K562 (cell line): ENCODE measurements around the gene TLCD1. TPM values are rescaled to one million over a fixed set of nuclear protein-coding genes. Genes with fewer than 3 reads are reported as not detected.

Experiments
- EP300 ChIP-seq: IDR thresholded peaks from 2 replicates; pipeline ENCODE4 v1.6.1; 2012; ENCODE audit warnings: low read length, improper control_type of control experiment
- HIVEP1 ChIP-seq: fragments of 250-450 bp; sonication (Bioruptor Pico); IDR thresholded peaks from 2 replicates; pipeline ENCODE4 v1.4.0; 2020; ENCODE audit warnings: mild to moderate bottlenecking
- MGA ChIP-seq: fragments of 450-650 bp; IDR thresholded peaks from 2 replicates; pipeline ENCODE4 v1.6.1; 2016; ENCODE audit warnings: mild to moderate bottlenecking, moderate library complexity
- MYBL2 ChIP-seq, 2 experiments: fragments of 450-650 bp in 1 of 2; sonication (generic) in 1 of 2; formaldehyde crosslinking in 1 of 2; IDR thresholded peaks; 2 replicates each; pipeline versions ENCODE4 v1.6.1 to v1.8.1; 2017 to 2022; ENCODE audit warnings: borderline replicate concordance in 1 of 2, inconsistent platforms in 1 of 2, low read depth in 1 of 2, mild to moderate bottlenecking in 1 of 2, missing genetic modification reagents in 1 of 2, moderate library complexity in 1 of 2
- NFATC3 ChIP-seq: fragments of 450-650 bp; IDR thresholded peaks from 2 replicates; pipeline ENCODE4 v1.6.1; 2017; ENCODE audit warnings: mild to moderate bottlenecking
- PREB ChIP-seq: sonication (generic); formaldehyde crosslinking; IDR thresholded peaks from 2 replicates; pipeline ENCODE4 v1.8.1; 2023; ENCODE audit warnings: mild to moderate bottlenecking, missing genetic modification reagents
- SREBF1 ChIP-seq: fragments of 150-350 bp; IDR thresholded peaks from 2 replicates; pipeline ENCODE4 v1.6.1; 2014; ENCODE audit warnings: antibody characterized with exemption, low read depth, low read length, borderline replicate concordance
- TFE3 ChIP-seq: fragments of 450-650 bp; formaldehyde crosslinking; IDR thresholded peaks from 2 replicates; pipeline ENCODE4 v1.4.0; 2020; ENCODE audit warnings: mild to moderate bottlenecking, mixed read lengths
- THRB ChIP-seq: fragments of 450-650 bp; formaldehyde crosslinking; conservative IDR thresholded peaks from 2 replicates; pipeline ENCODE4 v1.4.0; 2022; ENCODE audit warnings: mild to moderate bottlenecking, missing genetic modification characterization
- ZNF507 ChIP-seq: conservative IDR thresholded peaks from 2 replicates; pipeline ENCODE4 v1.6.1; 2017; ENCODE audit warnings: missing genetic modification characterization, missing compliant biosample characterization
- ZNF76 ChIP-seq: fragments of 250-450 bp; sonication (Bioruptor Pico); IDR thresholded peaks from 2 replicates; pipeline ENCODE4 v1.4.0; 2020; ENCODE audit warnings: mild to moderate bottlenecking, moderate library complexity, borderline replicate concordance
- ZNF77 ChIP-seq: fragments of 250-450 bp; sonication (Bioruptor Pico); IDR thresholded peaks from 2 replicates; pipeline ENCODE4 v1.5.0; 2020
- polyA plus RNA-seq, 8 experiments: library from polyadenylated mRNA; depleted of rRNA in 4 of 8; stranded (reverse) in 5 of 8; unstranded in 3 of 8; fragments of >200 nt; fragmentation: Nextera tagmentation in 2 of 8; fragmentation: Illumina TruSeq in 1 of 8; extraction: Ambion mirVana in 2 of 8; extraction: Trizol in 1 of 8; gene quantifications; 2 replicates each; pipeline versions ENCODE4 v1.2.1 to v1.2.3, GENCODE V29; 2011 to 2014; ENCODE audit warnings: inconsistent platforms in 1 of 8, missing spikeins in 1 of 8
- total RNA-seq, 7 experiments: library from RNA; depleted of rRNA in 6 of 7; stranded (reverse); fragments of >200 nt in 6 of 7; fragmentation: Illumina TruSeq in 2 of 7; extraction: Trizol in 2 of 7; gene quantifications; 2 replicates each; pipeline versions ENCODE4 v1.2.1 to v1.2.3, GENCODE V29; 2011 to 2021; ENCODE audit warnings: low replicate concordance in 1 of 7

Gene TLCD1
- total and polyA plus RNA-seq, 9 of the 15 experiments (the other 6 are each of a cell fraction or from before 2014, with no cell fraction given): 6.8 to 37.7 (median 21.7) TPM

GRCh38 chr17:28735242-28735722 lies 9.2 kb upstream of the TLCD1 start (continued):
- TF ChIP-seq MGA: no peak
- TF ChIP-seq ZNF77 (CRISPR knock-in tag): no peak
- no peak for TF ChIP-seq TFE3 (CRISPR knock-in tag)
- TF ChIP-seq NFATC3: no peak
- no peak for TF ChIP-seq MYBL2 (IDR thresholded peaks at IDR 0.05; ENCODE audit: low read depth)
- TF ChIP-seq MYBL2 (CRISPR knock-in tag; IDR thresholded peaks at IDR 0.05; ENCODE audit: borderline replicate concordance): no peak
- no peak for TF ChIP-seq HIVEP1 (CRISPR knock-in tag)
- TF ChIP-seq EP300: peak; percentile 59; the same call in 1 of the 2 replicates
- TF ChIP-seq ZNF76: no peak
- no peak for TF ChIP-seq ZNF507 (tag)
- 0 out of 2 replicates have a peak, but pooled peaks have one; percentile 69 for TF ChIP-seq PREB (CRISPR knock-in tag)
- no peak for TF ChIP-seq SREBF1
- 0 out of 2 replicates have a peak, but pooled peaks have one; percentile 51 for TF ChIP-seq THRB (CRISPR knock-in tag)
